ENCODE results near the gene CHAT.

The CHAT gene

GRCh38 chr10:49613882-49614241 is at the start of gene CHAT:
CHAT (plus strand) TSS chr10:49614037; CDS start chr10:49614190, 153 bp downstream.
- no peaks in the 10 kb centered on the region for H3K79me2 ChIP-seq (ENCODE audit: control insufficient read depth, low read length)
- no peaks in the 10 kb centered on the region for H3K36me3 ChIP-seq (ENCODE audit: control insufficient read depth, low read length)
- H3K4me1 ChIP-seq (ENCODE audit: control insufficient read depth, low read length) = no peaks in the 10 kb centered on the region
- no peaks in the 10 kb centered on the region for H3K27me3 ChIP-seq (ENCODE audit: control insufficient read depth, low read length)
- H3K4me3 ChIP-seq (ENCODE audit: low read length) = no peak within 1 kb of the TSS
- TF ChIP-seq EZH2phosphoT487 (IDR thresholded peaks at IDR 0.05; ENCODE audit: borderline replicate concordance, low read length) = no peak
- TF ChIP-seq, protein P1, sequence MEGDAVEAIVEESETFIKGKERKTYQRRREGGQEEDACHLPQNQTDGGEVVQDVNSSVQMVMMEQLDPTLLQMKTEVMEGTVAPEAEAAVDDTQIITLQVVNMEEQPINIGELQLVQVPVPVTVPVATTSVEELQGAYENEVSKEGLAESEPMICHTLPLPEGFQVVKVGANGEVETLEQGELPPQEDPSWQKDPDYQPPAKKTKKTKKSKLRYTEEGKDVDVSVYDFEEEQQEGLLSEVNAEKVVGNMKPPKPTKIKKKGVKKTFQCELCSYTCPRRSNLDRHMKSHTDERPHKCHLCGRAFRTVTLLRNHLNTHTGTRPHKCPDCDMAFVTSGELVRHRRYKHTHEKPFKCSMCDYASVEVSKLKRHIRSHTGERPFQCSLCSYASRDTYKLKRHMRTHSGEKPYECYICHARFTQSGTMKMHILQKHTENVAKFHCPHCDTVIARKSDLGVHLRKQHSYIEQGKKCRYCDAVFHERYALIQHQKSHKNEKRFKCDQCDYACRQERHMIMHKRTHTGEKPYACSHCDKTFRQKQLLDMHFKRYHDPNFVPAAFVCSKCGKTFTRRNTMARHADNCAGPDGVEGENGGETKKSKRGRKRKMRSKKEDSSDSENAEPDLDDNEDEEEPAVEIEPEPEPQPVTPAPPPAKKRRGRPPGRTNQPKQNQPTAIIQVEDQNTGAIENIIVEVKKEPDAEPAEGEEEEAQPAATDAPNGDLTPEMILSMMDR (IDR thresholded peaks at IDR 0.05; ENCODE audit: low read depth, low read length, poor library complexity, severe bottlenecking) = no peak
- no peaks in the 10 kb centered on the region for H3F3A ChIP-seq (ENCODE audit: control insufficient read depth, insufficient read depth)
- H3K27ac ChIP-seq (ENCODE audit: low read depth, low read length) = no peak within 1 kb of the TSS
- no peaks in the 10 kb centered on the region for H3K9me2 ChIP-seq (replicated peaks; ENCODE audit: control insufficient read depth, low read length)
- H3K4me2 ChIP-seq (ENCODE audit: low read length) = no peak within 1 kb of the TSS
- H3K9me3 ChIP-seq (ENCODE audit: control insufficient read depth, insufficient read depth, low read length) = no peaks in the 10 kb centered on the region; the same call in 1 of the 2 replicates
- H4K20me1 ChIP-seq (ENCODE audit: control insufficient read depth, insufficient read depth, low read depth, low read length) = no peaks in the 10 kb centered on the region

DNA sequence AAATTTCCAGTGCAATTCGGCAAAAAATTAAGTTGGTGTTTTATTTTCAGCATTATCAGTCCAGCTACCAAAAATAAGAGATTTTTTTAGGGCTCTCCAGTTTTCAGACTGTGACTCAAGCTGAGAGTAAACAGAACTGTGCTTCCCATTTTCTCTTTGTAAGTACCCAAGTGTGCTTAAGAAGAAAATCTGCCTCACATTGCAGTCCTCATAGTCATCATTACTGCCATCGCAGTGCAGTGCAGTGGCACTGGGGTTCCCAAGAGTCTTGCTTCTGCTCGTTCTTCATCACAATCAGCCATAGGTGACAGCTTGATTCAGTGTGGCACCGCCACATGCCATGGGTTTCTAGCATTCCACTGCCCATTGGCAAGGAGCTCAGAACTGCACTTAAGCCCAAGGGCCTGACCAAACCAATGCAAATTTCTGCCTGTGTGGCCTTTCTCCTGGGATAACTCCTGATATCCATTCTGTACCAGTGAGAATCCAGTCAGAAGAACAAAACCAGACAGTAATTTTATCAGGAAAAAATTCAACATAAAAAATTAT is 49.3 kb upstream of the CHAT start:
- no peaks in the 10 kb centered on the region for H3K27me3 ChIP-seq (ENCODE audit: control insufficient read depth, low read length)
- no peak overlapping the region for H3K27ac ChIP-seq (ENCODE audit: low read depth, low read length)
- no peaks in the 10 kb centered on the region for H3K9me2 ChIP-seq (replicated peaks; ENCODE audit: control insufficient read depth, low read length)
- no peaks in the 10 kb centered on the region for H3K4me1 ChIP-seq (ENCODE audit: control insufficient read depth, low read length)
- no peaks in the 10 kb centered on the region for H3K79me2 ChIP-seq (ENCODE audit: control insufficient read depth, low read length)
- H3K9me3 ChIP-seq (ENCODE audit: control insufficient read depth, insufficient read depth, low read length) = peaks cover 8% of the 10 kb centered on the region; the same call in 1 of the 2 replicates
- H3K4me2 ChIP-seq (ENCODE audit: low read length) = no peak overlapping the region
- H3K4me3 ChIP-seq (ENCODE audit: low read length) = no peak overlapping the region
- H3F3A ChIP-seq (ENCODE audit: control insufficient read depth, insufficient read depth) = no peaks in the 10 kb centered on the region
- TF ChIP-seq, protein P1 (IDR thresholded peaks at IDR 0.05; ENCODE audit: low read depth, low read length, poor library complexity, severe bottlenecking) = no peak
- no peaks in the 10 kb centered on the region for H4K20me1 ChIP-seq (ENCODE audit: control insufficient read depth, insufficient read depth, low read depth, low read length)
- H3K36me3 ChIP-seq (ENCODE audit: control insufficient read depth, low read length) = no peaks in the 10 kb centered on the region

- Histone ChIP-seq H3K4me1 (ENCODE audit: control insufficient read depth, low read length) (no peaks in the 10 kb centered on the region), H3F3A (ENCODE audit: control insufficient read depth, insufficient read depth) (no peaks in the 10 kb centered on the region), H3K79me2 (ENCODE audit: control insufficient read depth, low read length) (no peaks in the 10 kb centered on the region), H3K9me2 (replicated peaks; ENCODE audit: control insufficient read depth, low read length) (no peaks in the 10 kb centered on the region), H3K27ac (ENCODE audit: low read depth, low read length) (no peak overlapping the region), H3K4me3 (ENCODE audit: low read length) (no peak overlapping the region), H3K27me3 (ENCODE audit: control insufficient read depth, low read length) (peaks cover 2% of the 10 kb centered on the region; the same call in 1 of the 2 replicates), H3K36me3 (ENCODE audit: control insufficient read depth, low read length) (no peaks in the 10 kb centered on the region), H3K9me3 (ENCODE audit: control insufficient read depth, insufficient read depth, low read length) (peaks cover 8% of the 10 kb centered on the region; the same call in 1 of the 2 replicates), H3K4me2 (ENCODE audit: low read length) (no peak overlapping the region), H4K20me1 (ENCODE audit: control insufficient read depth, insufficient read depth, low read depth, low read length) (no peaks in the 10 kb centered on the region)
- TF ChIP-seq, protein P1 (IDR thresholded peaks at IDR 0.05; ENCODE audit: low read depth, low read length, poor library complexity, severe bottlenecking) = no peak
- no peak for TF ChIP-seq EZH2phosphoT487 (IDR thresholded peaks at IDR 0.05; ENCODE audit: borderline replicate concordance, low read length)
Measured at GRCh38 chr10:49567810-49568209, 46.0 kb upstream of the CHAT start.
